OCI-LY3 (cell line): ENCODE results near the gene MOXD1.
"Not testable (repeated sequence)": the region's sequence is repeated elsewhere in the genome, so short reads cannot be mapped to it uniquely, and the experiment has no call there.

Experiments used
- H2AFZ ChIP-seq: fragments of 200-600, 300-600 bp; shearing (Covaris generic); 2 replicates; pipeline ENCODE4 v1.6.0; 2014; ENCODE audit warnings: antibody characterized with exemption, low read depth, low read length
- H3K27ac ChIP-seq: fragments of 200-600, 300-600 bp; sonication (generic); 2 replicates; pipeline ENCODE4 v1.5.1; 2014; ENCODE audit warnings: mild to moderate bottlenecking, low read length, moderate library complexity, mixed read lengths
- H3K27me3 ChIP-seq: fragments of 200-600, 300-600 bp; sonication (generic); 2 replicates; pipeline ENCODE4 v1.6.1; 2014; ENCODE audit warnings: low read depth, low read length, mixed read lengths
- H3K36me3 ChIP-seq: fragments of 200-600, 300-600 bp; sonication (generic); replicated peaks from 2 replicates; pipeline ENCODE3; 2014; ENCODE audit warnings: low read depth, low read length, mixed read lengths
- H3K4me1 ChIP-seq: fragments of 300-600, 200-600 bp; sonication (generic); 2 replicates; pipeline ENCODE4 v1.6.1; 2014; ENCODE audit warnings: low read length, mixed read lengths
- H3K4me2 ChIP-seq: fragments of 200-600, 300-600 bp; sonication (generic); 2 replicates; pipeline ENCODE4 v1.6.1; 2014; ENCODE audit warnings: low read length, mixed read lengths
- H3K4me3 ChIP-seq: fragments of 300-600, 200-600 bp; sonication (generic); 2 replicates; pipeline ENCODE4 v1.5.1; 2014; ENCODE audit warnings: antibody characterized with exemption, mild to moderate bottlenecking, low read length, moderate library complexity
- H3K79me2 ChIP-seq: fragments of 300-600, 200-600 bp; shearing (Covaris generic); 2 replicates; pipeline ENCODE4 v1.6.1; 2014; ENCODE audit warnings: mild to moderate bottlenecking, low read length, mixed read lengths
- H3K9ac ChIP-seq: fragments of 300-600, 200-600 bp; shearing (Covaris generic); 2 replicates; pipeline ENCODE4 v1.6.0; 2014; ENCODE audit warnings: mild to moderate bottlenecking, low read length, moderate library complexity
- H3K9me3 ChIP-seq: fragments of 200-600, 300-600 bp; shearing (Covaris generic); 2 replicates; pipeline ENCODE4 v1.6.1; 2014; ENCODE audit warnings: low read length, mixed read lengths; ENCODE audit not compliant: insufficient read depth
- H4K20me1 ChIP-seq: fragments of 200-600, 300-600 bp; sonication (generic); 2 replicates; pipeline ENCODE4 v1.6.1; 2016; ENCODE audit warnings: low read length, mixed read lengths; ENCODE audit not compliant: insufficient read depth
- EZH2phosphoT487 ChIP-seq: fragments of 200-600 bp; shearing (Covaris generic); IDR thresholded peaks from 2 replicates; pipeline ENCODE4 v1.6.1; 2018; ENCODE audit warnings: antibody characterized with exemption, mixed run types, low read depth
- TF ChIP-seq, protein P1 (sequence below): fragments of 200-600, 300-600 bp; sonication (generic); IDR thresholded peaks from 2 replicates; pipeline ENCODE4 v1.5.1; 2014; ENCODE audit warnings: antibody characterized with exemption, low read length, low read depth

Gene MOXD1

DNA sequence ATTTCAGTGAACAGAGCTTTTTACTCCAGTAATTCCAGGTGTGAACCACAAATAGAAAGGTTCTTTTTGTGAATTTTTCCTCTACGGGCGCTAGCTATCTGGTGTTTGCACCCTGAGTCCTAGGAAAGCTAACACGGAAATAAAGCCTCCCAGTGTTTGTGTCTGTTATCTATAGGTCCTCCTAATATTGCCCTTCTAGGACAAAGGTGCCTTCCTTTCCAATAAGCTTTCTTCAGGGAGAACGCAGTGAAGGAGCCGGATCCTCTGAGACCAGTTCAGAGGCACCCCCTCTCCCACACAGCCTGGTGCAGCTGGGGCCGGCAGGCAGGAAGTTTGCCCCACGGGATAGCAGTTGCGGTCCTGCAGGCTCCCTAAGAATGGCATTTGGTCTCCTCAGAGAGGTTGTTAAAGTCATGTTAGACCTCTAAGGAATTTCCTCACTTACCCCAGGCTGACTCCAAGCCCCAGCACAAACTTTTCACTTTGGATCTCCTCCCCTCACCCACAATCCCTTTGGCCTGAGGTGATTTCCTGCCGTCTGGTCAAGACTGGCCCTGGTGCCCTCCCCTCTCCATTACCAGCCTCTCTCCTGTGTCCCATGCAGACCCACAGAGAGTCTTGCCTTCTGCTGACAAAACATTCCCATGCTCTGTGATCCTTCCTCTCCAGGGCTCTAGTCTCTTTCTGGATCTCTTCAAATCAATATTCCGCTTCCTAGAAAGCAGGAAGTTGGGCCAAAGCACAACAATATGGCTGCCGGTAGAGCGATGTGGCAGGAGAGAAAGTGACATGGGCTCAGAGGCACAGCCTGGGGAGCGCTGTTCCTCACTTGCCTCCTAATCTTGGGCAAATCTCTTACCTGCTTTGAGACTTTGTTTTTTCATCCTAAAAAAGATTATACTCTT is 126.0 kb downstream of the MOXD1 start:
- no peaks in the 10 kb centered on the region for H3K79me2 ChIP-seq
- no peak overlapping the region for H3K27ac ChIP-seq
- TF ChIP-seq, protein P1, sequence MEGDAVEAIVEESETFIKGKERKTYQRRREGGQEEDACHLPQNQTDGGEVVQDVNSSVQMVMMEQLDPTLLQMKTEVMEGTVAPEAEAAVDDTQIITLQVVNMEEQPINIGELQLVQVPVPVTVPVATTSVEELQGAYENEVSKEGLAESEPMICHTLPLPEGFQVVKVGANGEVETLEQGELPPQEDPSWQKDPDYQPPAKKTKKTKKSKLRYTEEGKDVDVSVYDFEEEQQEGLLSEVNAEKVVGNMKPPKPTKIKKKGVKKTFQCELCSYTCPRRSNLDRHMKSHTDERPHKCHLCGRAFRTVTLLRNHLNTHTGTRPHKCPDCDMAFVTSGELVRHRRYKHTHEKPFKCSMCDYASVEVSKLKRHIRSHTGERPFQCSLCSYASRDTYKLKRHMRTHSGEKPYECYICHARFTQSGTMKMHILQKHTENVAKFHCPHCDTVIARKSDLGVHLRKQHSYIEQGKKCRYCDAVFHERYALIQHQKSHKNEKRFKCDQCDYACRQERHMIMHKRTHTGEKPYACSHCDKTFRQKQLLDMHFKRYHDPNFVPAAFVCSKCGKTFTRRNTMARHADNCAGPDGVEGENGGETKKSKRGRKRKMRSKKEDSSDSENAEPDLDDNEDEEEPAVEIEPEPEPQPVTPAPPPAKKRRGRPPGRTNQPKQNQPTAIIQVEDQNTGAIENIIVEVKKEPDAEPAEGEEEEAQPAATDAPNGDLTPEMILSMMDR = no peak
- TF ChIP-seq EZH2phosphoT487 = no peak
- no peak overlapping the region for H3K4me3 ChIP-seq
- H3K27me3 ChIP-seq = peaks cover 9% of the 10 kb centered on the region
- no peaks in the 10 kb centered on the region for H3K36me3 ChIP-seq
- H4K20me1 ChIP-seq = no peaks in the 10 kb centered on the region
- H3K4me2 ChIP-seq = no peak overlapping the region
- H2AFZ ChIP-seq = no peak overlapping the region
- H3K4me1 ChIP-seq = peaks cover 10% of the 10 kb centered on the region
- no peaks in the 10 kb centered on the region for H3K9me3 ChIP-seq
- no peak overlapping the region for H3K9ac ChIP-seq

DNA sequence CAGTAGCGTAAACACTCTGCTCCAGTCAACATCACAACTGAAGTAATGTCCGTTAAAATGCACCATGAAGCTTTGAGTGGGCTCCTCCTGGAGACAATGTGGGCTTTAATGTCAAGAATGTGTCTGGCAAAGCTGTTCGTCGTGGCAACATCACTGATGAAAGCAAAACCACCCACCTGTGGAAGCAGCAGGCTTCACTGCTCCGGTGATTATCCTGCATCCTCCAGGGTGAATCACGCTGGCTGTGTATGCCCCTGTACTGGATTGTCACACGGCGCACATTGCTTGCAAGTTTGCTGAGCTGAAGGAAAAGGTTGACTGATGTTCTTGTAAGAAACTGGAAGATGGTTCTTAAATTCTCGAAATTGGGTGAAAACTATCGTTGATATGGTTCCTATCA is 128.5 kb downstream of the MOXD1 start:
- no peaks in the 10 kb centered on the region for H3K79me2 ChIP-seq
- H4K20me1 ChIP-seq = no peaks in the 10 kb centered on the region
- H3K4me1 ChIP-seq = peaks cover 21% of the 10 kb centered on the region
- no peak overlapping the region for H3K27ac ChIP-seq
- TF ChIP-seq EZH2phosphoT487 = no peak
- TF ChIP-seq, protein P1 = no peak
- H3K4me2 ChIP-seq = no peak overlapping the region
- H3K27me3 ChIP-seq = peaks cover 12% of the 10 kb centered on the region
- H2AFZ ChIP-seq = no peak overlapping the region
- H3K4me3 ChIP-seq = no peak overlapping the region
- no peaks in the 10 kb centered on the region for H3K9me3 ChIP-seq
- no peak overlapping the region for H3K9ac ChIP-seq
- no peaks in the 10 kb centered on the region for H3K36me3 ChIP-seq

DNA sequence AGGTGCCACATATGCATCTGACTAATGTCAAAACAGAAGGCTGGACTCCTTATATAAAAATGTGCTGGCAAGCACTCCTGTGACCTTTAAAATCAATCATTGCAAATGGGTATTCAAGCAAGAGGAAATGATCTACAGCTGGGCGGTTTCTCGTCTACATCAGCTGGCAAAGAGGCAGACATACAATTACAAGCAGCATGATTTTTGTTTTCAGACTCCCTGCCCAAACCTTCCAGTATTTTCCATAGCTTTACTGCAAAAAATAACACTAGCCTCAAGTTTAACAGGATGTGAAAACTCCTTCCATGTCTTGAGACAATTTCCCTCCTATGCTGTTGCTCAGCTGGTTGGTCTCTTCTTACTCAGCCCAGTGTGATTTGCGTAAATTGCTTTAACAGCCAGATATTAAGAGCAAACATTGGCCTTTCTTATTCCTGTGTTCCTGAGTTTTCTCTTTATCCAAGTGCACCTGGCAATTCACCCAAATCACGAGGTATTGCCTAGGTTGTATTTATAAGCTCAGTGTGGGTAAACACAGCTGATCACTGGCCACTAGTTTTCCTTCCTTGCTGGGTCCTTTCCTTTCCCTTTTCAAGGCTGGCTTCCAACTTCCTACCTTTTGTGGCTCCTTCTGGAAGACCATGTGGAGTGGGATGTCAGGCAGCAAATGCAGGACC is 130.4 kb downstream of the MOXD1 start:
- Histone ChIP-seq H3K79me2 (no peaks in the 10 kb centered on the region), H4K20me1 (no peaks in the 10 kb centered on the region), H2AFZ (no peak overlapping the region), H3K4me3 (no peak overlapping the region), H3K4me1 (peaks cover 26% of the 10 kb centered on the region), H3K36me3 (no peaks in the 10 kb centered on the region), H3K9ac (no peak overlapping the region), H3K4me2 (peak overlapping the region; percentile 29), H3K27me3 (peaks cover 12% of the 10 kb centered on the region), H3K9me3 (no peaks in the 10 kb centered on the region), H3K27ac (no peak overlapping the region)
- TF ChIP-seq, protein P1 = no peak
- no peak for TF ChIP-seq EZH2phosphoT487

DNA sequence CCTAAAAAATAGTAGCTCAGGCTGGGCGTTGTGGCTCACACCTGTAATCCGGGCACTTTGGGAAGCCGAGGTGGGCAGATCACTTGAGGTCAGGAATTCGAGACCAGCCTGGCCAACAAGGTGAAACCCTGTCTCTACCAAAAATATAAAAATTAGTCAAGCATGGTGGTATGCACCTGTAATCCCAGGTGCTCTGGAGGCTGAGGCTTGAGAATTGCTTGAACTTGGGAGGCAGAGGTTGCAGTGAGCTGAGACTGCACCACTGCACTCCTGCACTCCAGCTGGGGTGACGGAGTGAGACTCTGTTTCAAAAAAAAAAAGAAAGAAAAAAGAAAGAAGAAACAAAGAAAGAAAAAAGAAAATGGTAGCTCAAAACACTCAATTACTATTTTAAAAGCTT is 132.6 kb downstream of the MOXD1 start:
- not testable (repeated sequence) for H4K20me1 ChIP-seq, H3K9me3 ChIP-seq, H3K36me3 ChIP-seq, H3K27ac ChIP-seq, H2AFZ ChIP-seq, H3K27me3 ChIP-seq, H3K4me3 ChIP-seq, H3K9ac ChIP-seq, H3K79me2 ChIP-seq
- H3K4me1 ChIP-seq = peaks cover 26% of the 10 kb centered on the region
- peak overlapping the region; percentile 63 for H3K4me2 ChIP-seq
